Astrocyte (in vitro differentiated cells and primary cell): ENCODE results near the gene NBEAL1. TPM values are rescaled to one million over a fixed set of nuclear protein-coding genes. Genes with fewer than 3 reads are reported as not detected.
"Not testable (repeated sequence)": the region's sequence is repeated elsewhere in the genome, so short reads cannot be mapped to it uniquely, and the experiment has no call there.

Experiments
- DNase-seq: peaks from one replicate; pipeline ENCODE4 v3.0.0-alpha.2; 2010; ENCODE audit warnings: low read depth
- FAIRE-seq: peaks from 2 replicates; lab custom pipeline; 2011; peaks lifted over from hg19 to GRCh38; lab: Jason Lieb, UNC
- H2AFZ ChIP-seq: 2 replicates; pipeline ENCODE4 v1.6.0; 2012; ENCODE audit warnings: low read depth, low read length, inconsistent platforms
- H3K27ac ChIP-seq: 2 replicates; pipeline ENCODE4 v1.5.1; 2011; ENCODE audit warnings: low read depth, low read length, inconsistent platforms
- H3K27me3 ChIP-seq: 2 replicates; pipeline ENCODE4 v1.6.0; 2011; ENCODE audit warnings: low read length, inconsistent platforms; ENCODE audit not compliant: insufficient read depth
- H3K36me3 ChIP-seq: 2 replicates; pipeline ENCODE4 v1.5.1; 2011; ENCODE audit warnings: low read length, inconsistent platforms; ENCODE audit not compliant: insufficient read depth
- H3K4me1 ChIP-seq: 2 replicates; pipeline ENCODE4 v1.5.1; 2011; ENCODE audit warnings: low read length, inconsistent platforms; ENCODE audit not compliant: insufficient read depth
- H3K4me2 ChIP-seq: 2 replicates; pipeline ENCODE4 v1.6.0; 2012; ENCODE audit warnings: low read length, inconsistent platforms
- H3K4me3 ChIP-seq: 2 replicates; pipeline ENCODE4 v1.5.1; 2011; ENCODE audit warnings: low read depth, mild to moderate bottlenecking, low read length, inconsistent platforms; ENCODE audit not compliant: insufficient read depth
- H3K79me2 ChIP-seq: 2 replicates; pipeline ENCODE4 v1.6.0; 2012; ENCODE audit warnings: mild to moderate bottlenecking, low read length, inconsistent platforms; ENCODE audit not compliant: insufficient read depth
- H3K9ac ChIP-seq: 2 replicates; pipeline ENCODE4 v1.6.0; 2012; ENCODE audit warnings: mild to moderate bottlenecking, low read length, inconsistent platforms
- H3K9me3 ChIP-seq: 2 replicates; pipeline ENCODE4 v1.5.1; 2012; ENCODE audit warnings: low read depth, mild to moderate bottlenecking, low read length, inconsistent platforms; ENCODE audit not compliant: insufficient read depth
- H4K20me1 ChIP-seq: 2 replicates; pipeline ENCODE4 v1.6.0; 2012; ENCODE audit warnings: low read length, inconsistent platforms; ENCODE audit not compliant: insufficient read depth
- H3K27ac Mint-ChIP-seq: one replicate; pipeline ENCODE4 v1.8.0; 2021; ENCODE audit warnings: mild to moderate bottlenecking, mixed read lengths; ENCODE audit not compliant: unreplicated experiment
- H3K27me3 Mint-ChIP-seq: one replicate; pipeline ENCODE4 v1.8.0; 2021; ENCODE audit warnings: low read depth, mixed read lengths; ENCODE audit not compliant: unreplicated experiment
- H3K36me3 Mint-ChIP-seq: one replicate; pipeline ENCODE4 v1.8.0; 2021; ENCODE audit warnings: low read depth, mixed read lengths; ENCODE audit not compliant: unreplicated experiment
- H3K4me1 Mint-ChIP-seq: one replicate; pipeline ENCODE4 v1.8.0; 2021; ENCODE audit warnings: low read depth, mixed read lengths; ENCODE audit not compliant: unreplicated experiment
- H3K4me3 Mint-ChIP-seq: one replicate; pipeline ENCODE4 v1.8.0; 2021; ENCODE audit warnings: mild to moderate bottlenecking, moderate library complexity, mixed read lengths; ENCODE audit not compliant: unreplicated experiment
- H3K9me3 Mint-ChIP-seq: one replicate; pipeline ENCODE4 v1.8.0; 2021; ENCODE audit warnings: mild to moderate bottlenecking, mixed read lengths; ENCODE audit not compliant: unreplicated experiment
- EZH2 ChIP-seq: IDR thresholded peaks from 2 replicates; pipeline ENCODE4 v1.6.1; 2012; ENCODE audit warnings: mild to moderate bottlenecking, low read length, inconsistent platforms; ENCODE audit not compliant: insufficient read depth
- total RNA-seq: library from RNA; stranded (reverse); gene quantifications from 2 replicates; pipeline ENCODE4 v1.2.1, GENCODE V29; 2021
- TF ChIP-seq, protein P1 (sequence below): IDR thresholded peaks from 2 replicates; pipeline ENCODE4 v1.5.1; 2011; ENCODE audit warnings: low read depth, mild to moderate bottlenecking, inconsistent platforms, low read length, moderate library complexity; ENCODE audit not compliant: insufficient read depth

NBEAL1 gene
- total RNA-seq, 1 donor from 2014 or later, result 33.4 TPM

GRCh38 chr2:203080447-203081045 lies 65.9 kb downstream of the NBEAL1 start:
- H3K4me2 ChIP-seq, result no peak overlapping the region
- no peak overlapping the region for H3K9ac ChIP-seq
- H3K4me3 ChIP-seq, result no peak overlapping the region
- TF ChIP-seq, protein P1, sequence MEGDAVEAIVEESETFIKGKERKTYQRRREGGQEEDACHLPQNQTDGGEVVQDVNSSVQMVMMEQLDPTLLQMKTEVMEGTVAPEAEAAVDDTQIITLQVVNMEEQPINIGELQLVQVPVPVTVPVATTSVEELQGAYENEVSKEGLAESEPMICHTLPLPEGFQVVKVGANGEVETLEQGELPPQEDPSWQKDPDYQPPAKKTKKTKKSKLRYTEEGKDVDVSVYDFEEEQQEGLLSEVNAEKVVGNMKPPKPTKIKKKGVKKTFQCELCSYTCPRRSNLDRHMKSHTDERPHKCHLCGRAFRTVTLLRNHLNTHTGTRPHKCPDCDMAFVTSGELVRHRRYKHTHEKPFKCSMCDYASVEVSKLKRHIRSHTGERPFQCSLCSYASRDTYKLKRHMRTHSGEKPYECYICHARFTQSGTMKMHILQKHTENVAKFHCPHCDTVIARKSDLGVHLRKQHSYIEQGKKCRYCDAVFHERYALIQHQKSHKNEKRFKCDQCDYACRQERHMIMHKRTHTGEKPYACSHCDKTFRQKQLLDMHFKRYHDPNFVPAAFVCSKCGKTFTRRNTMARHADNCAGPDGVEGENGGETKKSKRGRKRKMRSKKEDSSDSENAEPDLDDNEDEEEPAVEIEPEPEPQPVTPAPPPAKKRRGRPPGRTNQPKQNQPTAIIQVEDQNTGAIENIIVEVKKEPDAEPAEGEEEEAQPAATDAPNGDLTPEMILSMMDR, result no peak
- no peak for TF ChIP-seq EZH2
- no peak overlapping the region for H3K27ac Mint-ChIP-seq
- H3K79me2 ChIP-seq, result no peaks in the 10 kb centered on the region
- H4K20me1 ChIP-seq, result no peaks in the 10 kb centered on the region
- H3K36me3 ChIP-seq, result peaks cover 9% of the 10 kb centered on the region
- H3K27me3 ChIP-seq, result no peaks in the 10 kb centered on the region
- no peak overlapping the region for H2AFZ ChIP-seq
- H3K4me3 Mint-ChIP-seq, result no peak overlapping the region
- H3K4me1 ChIP-seq, result no peaks in the 10 kb centered on the region
- H3K36me3 Mint-ChIP-seq, result peaks cover 6% of the 10 kb centered on the region
- no peaks in the 10 kb centered on the region for H3K9me3 Mint-ChIP-seq
- DNase-seq, result no peak
- FAIRE-seq, result no peak
- no peaks in the 10 kb centered on the region for H3K27me3 Mint-ChIP-seq
- peaks cover 3% of the 10 kb centered on the region for H3K4me1 Mint-ChIP-seq
- no peaks in the 10 kb centered on the region for H3K9me3 ChIP-seq
- no peak overlapping the region for H3K27ac ChIP-seq

- Histone ChIP-seq H3K9me3 (no peaks in the 10 kb centered on the region), H3K27ac (no peak overlapping the region), H3K36me3 (peaks cover 11% of the 10 kb centered on the region), H3K4me1 (no peaks in the 10 kb centered on the region), H3K4me3 (no peak overlapping the region), H2AFZ (no peak overlapping the region), H3K79me2 (no peaks in the 10 kb centered on the region), H4K20me1 (no peaks in the 10 kb centered on the region), H3K27me3 (no peaks in the 10 kb centered on the region), H3K9ac (no peak overlapping the region), H3K4me2 (no peak overlapping the region)
- TF ChIP-seq, protein P1, result no peak
- no peak for TF ChIP-seq EZH2
- Mint-ChIP-seq H3K4me3 (no peak overlapping the region), H3K9me3 (no peaks in the 10 kb centered on the region), H3K27me3 (no peaks in the 10 kb centered on the region), H3K4me1 (no peaks in the 10 kb centered on the region), H3K27ac (no peak overlapping the region), H3K36me3 (peaks cover 8% of the 10 kb centered on the region)
- DNase-seq (no peak), FAIRE-seq (no peak)
Measured at GRCh38 chr2:203083328-203083727, 68.7 kb downstream of the NBEAL1 start.

GRCh38 chr2:203086381-203086780 lies 71.7 kb downstream of the NBEAL1 start:
- H3K79me2 ChIP-seq, H4K20me1 ChIP-seq, DNase-seq, H3K36me3 Mint-ChIP-seq, H3K4me3 Mint-ChIP-seq, H2AFZ ChIP-seq, H3K27ac Mint-ChIP-seq, H3K4me1 Mint-ChIP-seq, H3K4me1 ChIP-seq, H3K27me3 Mint-ChIP-seq, H3K9me3 ChIP-seq, H3K27me3 ChIP-seq, H3K4me3 ChIP-seq, FAIRE-seq, H3K9ac ChIP-seq, H3K27ac ChIP-seq, H3K9me3 Mint-ChIP-seq, H3K4me2 ChIP-seq: not testable (repeated sequence)
- H3K36me3 ChIP-seq, result peaks cover 11% of the 10 kb centered on the region

- not testable (repeated sequence) for H4K20me1 ChIP-seq, H2AFZ ChIP-seq, H3K4me1 Mint-ChIP-seq, H3K4me1 ChIP-seq, H3K9ac ChIP-seq, H3K27ac ChIP-seq, H3K4me3 ChIP-seq, DNase-seq, H3K9me3 Mint-ChIP-seq, H3K27ac Mint-ChIP-seq, H3K4me2 ChIP-seq, H3K36me3 ChIP-seq, H3K27me3 Mint-ChIP-seq, H3K79me2 ChIP-seq, H3K27me3 ChIP-seq, H3K4me3 Mint-ChIP-seq, H3K9me3 ChIP-seq, H3K36me3 Mint-ChIP-seq, FAIRE-seq
Measured at GRCh38 chr2:203090721-203091120, 76.0 kb downstream of the NBEAL1 start.
